ENCODE measurements around the gene RHCE. TPM values are rescaled to one million over a fixed set of nuclear protein-coding genes. Genes with fewer than 3 reads are reported as not detected.
A peak's percentile ranks its signal among the peaks of the same experiment; 100 is the strongest.

The RHCE gene
- total and polyA plus RNA-seq, 4 donors: 0.42 to 89.9 (median 0.69) TPM

DNA sequence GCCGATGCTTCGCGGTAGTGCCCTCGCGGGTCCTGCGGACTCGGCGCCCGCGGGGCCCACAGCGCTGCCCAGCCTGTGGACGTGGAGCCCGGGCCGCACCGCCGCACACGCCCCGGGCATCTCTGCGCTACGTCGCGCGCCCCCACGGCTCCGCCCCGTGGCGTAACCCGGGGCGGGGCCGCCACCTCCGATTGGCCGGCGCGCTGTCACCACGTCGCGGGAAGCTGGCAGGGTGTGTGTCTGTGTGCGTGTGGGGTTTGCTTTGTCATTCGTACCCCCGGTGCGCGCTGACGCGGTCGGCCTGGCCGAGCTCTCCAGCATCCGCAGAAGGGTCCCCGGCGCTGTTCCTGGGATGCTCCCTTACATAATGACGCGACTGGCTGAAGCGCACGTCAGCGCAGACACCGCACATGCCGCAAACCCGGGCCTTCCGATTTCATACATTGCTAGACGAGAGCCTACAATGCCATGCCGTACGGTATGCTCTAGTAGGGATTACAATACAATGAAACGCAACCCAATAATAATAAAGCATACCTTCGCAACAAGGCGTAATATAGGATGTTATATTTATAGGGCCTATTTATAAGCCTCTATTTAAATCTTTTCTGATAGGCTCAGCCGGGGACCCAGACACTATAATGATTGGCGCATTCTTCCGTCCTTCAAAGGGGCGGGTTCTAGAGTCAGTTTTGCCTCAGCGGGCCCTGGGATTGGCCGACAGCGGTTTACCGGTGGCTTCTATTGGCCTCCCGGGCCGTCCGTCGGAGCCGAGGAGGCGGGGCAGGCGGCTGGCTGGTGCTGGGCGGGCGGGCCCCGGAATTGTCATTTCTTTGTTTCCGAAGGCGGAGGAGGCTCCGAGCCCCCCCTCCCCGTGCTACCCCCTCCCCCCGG is 9.7 kb upstream of the RHCE start, which contains the start of gene MACO1 (continued):
- TF ChIP-seq, protein P1, sequence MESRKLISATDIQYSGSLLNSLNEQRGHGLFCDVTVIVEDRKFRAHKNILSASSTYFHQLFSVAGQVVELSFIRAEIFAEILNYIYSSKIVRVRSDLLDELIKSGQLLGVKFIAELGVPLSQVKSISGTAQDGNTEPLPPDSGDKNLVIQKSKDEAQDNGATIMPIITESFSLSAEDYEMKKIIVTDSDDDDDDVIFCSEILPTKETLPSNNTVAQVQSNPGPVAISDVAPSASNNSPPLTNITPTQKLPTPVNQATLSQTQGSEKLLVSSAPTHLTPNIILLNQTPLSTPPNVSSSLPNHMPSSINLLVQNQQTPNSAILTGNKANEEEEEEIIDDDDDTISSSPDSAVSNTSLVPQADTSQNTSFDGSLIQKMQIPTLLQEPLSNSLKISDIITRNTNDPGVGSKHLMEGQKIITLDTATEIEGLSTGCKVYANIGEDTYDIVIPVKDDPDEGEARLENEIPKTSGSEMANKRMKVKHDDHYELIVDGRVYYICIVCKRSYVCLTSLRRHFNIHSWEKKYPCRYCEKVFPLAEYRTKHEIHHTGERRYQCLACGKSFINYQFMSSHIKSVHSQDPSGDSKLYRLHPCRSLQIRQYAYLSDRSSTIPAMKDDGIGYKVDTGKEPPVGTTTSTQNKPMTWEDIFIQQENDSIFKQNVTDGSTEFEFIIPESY (IDR thresholded peaks at IDR 0.05): no peak
- TF ChIP-seq RXRA (IDR thresholded peaks at IDR 0.05) (no peak), FOXA2 (IDR thresholded peaks at IDR 0.05) (no peak), HNF4A (conservative IDR thresholded peaks at IDR 0.05) (no peak)

DNA sequence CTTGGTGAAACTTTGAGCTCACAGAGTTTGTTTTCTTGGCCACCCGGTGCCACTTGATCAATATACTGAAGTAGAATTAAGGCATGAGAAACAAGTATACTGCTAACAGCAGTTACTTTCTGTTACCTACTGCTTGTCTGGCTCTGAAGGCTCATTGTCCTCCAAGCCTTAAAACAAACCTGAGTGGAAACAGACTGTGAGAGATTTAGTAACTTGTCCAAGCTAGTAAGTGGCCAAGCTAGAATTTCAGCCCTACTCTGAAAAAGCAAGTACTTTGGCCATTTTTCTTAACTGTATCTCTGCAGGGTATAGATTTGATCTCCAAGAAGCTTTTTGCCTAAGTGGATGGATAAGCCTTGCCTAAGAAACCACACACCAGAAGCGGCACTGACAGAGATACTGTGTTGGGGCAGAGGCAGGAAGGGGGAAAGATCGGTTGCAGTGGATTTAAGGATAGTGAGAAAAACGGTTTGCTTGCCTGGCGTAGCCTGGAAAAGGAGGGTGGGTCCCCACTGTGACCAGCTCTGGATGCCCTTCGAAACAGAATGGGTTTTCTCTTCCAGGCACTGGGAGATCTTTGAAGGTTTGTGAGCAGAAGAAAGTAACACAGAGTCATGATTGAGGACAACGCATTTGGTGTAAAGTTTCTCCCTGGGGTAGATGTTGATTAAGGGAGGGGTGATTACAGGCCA is 8.0 kb upstream of the RHCE start:
- Histone ChIP-seq H3K4me1 (ENCODE audit: control insufficient read depth in 4 of 4, insufficient read depth in 4 of 4, low read length in 3 of 4) (peaks cover 5 to 30% (median 15%) of the 10 kb centered on the region in 4 donors), H3K27me3 (ENCODE audit: control insufficient read depth in 4 of 4, insufficient read depth in 4 of 4, low read length in 3 of 4) (no peaks in the 10 kb centered on the region), H3K9ac (ENCODE audit: low read depth in 1 of 2, low read length in 2 of 2) (no peak overlapping the region), H3K9me3 (ENCODE audit: control insufficient read depth in 4 of 4, low read length in 3 of 4) (no peaks in the 10 kb centered on the region), H3K36me3 (ENCODE audit: control insufficient read depth in 4 of 4, insufficient read depth in 3 of 4, low read depth in 1 of 4, low read length in 3 of 4) (no peaks in the 10 kb centered on the region), H3K27ac (ENCODE audit: low read depth in 1 of 2, low read length in 2 of 2) (peak overlapping the region in 1 of 2 donors; percentile 26), H3K4me3 (ENCODE audit: low read depth in 1 of 3, low read length in 3 of 3) (no peak overlapping the region)
- 92% methylated on average over 7 of the region's 7 CpGs for WGBS
- TF ChIP-seq, protein P1 (IDR thresholded peaks at IDR 0.05): no peak
- TF ChIP-seq RAD21 (IDR thresholded peaks at IDR 0.05) (no peak), EGR1 (IDR thresholded peaks at IDR 0.05; ENCODE audit: low read depth in 2 of 2) (no peak), GABPA (IDR thresholded peaks at IDR 0.05 in 1 of 2, conservative IDR thresholded peaks at IDR 0.05 in 1 of 2) (no peak), SP1 (IDR thresholded peaks at IDR 0.05) (no peak)
- TF ChIP-seq, protein P2, sequence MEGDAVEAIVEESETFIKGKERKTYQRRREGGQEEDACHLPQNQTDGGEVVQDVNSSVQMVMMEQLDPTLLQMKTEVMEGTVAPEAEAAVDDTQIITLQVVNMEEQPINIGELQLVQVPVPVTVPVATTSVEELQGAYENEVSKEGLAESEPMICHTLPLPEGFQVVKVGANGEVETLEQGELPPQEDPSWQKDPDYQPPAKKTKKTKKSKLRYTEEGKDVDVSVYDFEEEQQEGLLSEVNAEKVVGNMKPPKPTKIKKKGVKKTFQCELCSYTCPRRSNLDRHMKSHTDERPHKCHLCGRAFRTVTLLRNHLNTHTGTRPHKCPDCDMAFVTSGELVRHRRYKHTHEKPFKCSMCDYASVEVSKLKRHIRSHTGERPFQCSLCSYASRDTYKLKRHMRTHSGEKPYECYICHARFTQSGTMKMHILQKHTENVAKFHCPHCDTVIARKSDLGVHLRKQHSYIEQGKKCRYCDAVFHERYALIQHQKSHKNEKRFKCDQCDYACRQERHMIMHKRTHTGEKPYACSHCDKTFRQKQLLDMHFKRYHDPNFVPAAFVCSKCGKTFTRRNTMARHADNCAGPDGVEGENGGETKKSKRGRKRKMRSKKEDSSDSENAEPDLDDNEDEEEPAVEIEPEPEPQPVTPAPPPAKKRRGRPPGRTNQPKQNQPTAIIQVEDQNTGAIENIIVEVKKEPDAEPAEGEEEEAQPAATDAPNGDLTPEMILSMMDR (IDR thresholded peaks at IDR 0.05; ENCODE audit: low read depth, low read length, missing input control): no peak
- TF ChIP-seq, protein P3, sequence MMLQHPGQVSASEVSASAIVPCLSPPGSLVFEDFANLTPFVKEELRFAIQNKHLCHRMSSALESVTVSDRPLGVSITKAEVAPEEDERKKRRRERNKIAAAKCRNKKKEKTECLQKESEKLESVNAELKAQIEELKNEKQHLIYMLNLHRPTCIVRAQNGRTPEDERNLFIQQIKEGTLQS (IDR thresholded peaks at IDR 0.05): no peak
- TF ChIP-seq, protein P4, sequence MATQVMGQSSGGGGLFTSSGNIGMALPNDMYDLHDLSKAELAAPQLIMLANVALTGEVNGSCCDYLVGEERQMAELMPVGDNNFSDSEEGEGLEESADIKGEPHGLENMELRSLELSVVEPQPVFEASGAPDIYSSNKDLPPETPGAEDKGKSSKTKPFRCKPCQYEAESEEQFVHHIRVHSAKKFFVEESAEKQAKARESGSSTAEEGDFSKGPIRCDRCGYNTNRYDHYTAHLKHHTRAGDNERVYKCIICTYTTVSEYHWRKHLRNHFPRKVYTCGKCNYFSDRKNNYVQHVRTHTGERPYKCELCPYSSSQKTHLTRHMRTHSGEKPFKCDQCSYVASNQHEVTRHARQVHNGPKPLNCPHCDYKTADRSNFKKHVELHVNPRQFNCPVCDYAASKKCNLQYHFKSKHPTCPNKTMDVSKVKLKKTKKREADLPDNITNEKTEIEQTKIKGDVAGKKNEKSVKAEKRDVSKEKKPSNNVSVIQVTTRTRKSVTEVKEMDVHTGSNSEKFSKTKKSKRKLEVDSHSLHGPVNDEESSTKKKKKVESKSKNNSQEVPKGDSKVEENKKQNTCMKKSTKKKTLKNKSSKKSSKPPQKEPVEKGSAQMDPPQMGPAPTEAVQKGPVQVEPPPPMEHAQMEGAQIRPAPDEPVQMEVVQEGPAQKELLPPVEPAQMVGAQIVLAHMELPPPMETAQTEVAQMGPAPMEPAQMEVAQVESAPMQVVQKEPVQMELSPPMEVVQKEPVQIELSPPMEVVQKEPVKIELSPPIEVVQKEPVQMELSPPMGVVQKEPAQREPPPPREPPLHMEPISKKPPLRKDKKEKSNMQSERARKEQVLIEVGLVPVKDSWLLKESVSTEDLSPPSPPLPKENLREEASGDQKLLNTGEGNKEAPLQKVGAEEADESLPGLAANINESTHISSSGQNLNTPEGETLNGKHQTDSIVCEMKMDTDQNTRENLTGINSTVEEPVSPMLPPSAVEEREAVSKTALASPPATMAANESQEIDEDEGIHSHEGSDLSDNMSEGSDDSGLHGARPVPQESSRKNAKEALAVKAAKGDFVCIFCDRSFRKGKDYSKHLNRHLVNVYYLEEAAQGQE (IDR thresholded peaks at IDR 0.05): no peak
- no peak for DNase-seq (ENCODE audit: low spot score)

Measured in liver (tissue), 9 donors.